K562 (cell line): ENCODE results near the gene ABCF2. TPM values are rescaled to one million over a fixed set of nuclear protein-coding genes. Genes with fewer than 3 reads are reported as not detected.
A peak's percentile ranks its signal among the peaks of the same experiment; 100 is the strongest.

ENCODE experiments used
- ATAC-seq: fragments of 200-7000 bp; cut with Tn5 transposase; 3 replicates; pipeline ENCODE4 v1.9.1; 2020; ENCODE audit warnings: moderate library complexity
- BruUV-seq: library from RNA; stranded (reverse); fragments of 400-500 nt; replicated peaks from 2 replicates; lab custom pipeline; 2021; lab: Mats Ljungman, UMichigan
- CTCF ChIA-PET: fragments of 300-600 bp; formaldehyde crosslinking; extraction: SDS; loops from one replicate; lab custom pipeline; 2021; ENCODE audit warnings: low intra/inter-chr PET ratio; lab: Yijun Ruan, JAX
- POLR2A ChIA-PET: fragments of 300-600, 350-650 bp; sonication (Branson Sonifier 250); formaldehyde crosslinking; extraction: SDS; loops from one replicate; lab custom pipeline; 2021; ENCODE audit warnings: antibody characterized with exemption, inconsistent platforms; lab: Yijun Ruan, JAX
- DNase-seq, 4 experiments: peaks; one replicate each; pipeline versions ENCODE4 v3.0.0 to v3.0.0-alpha.2; 2011 to 2018; ENCODE audit warnings: low spot score in 3 of 4, mixed read lengths in 3 of 4; ENCODE audit errors: extremely low read depth in 1 of 4
- FAIRE-seq: peaks from 2 replicates; lab custom pipeline; 2011; peaks lifted over from hg19 to GRCh38; lab: Jason Lieb, UNC
- H2AFZ ChIP-seq: 2 replicates; pipeline ENCODE4 v1.6.0; 2011; ENCODE audit warnings: low read depth, low read length, control low read depth, inconsistent platforms
- H3K27ac ChIP-seq: fragments of 200-600 bp; 3 replicates; pipeline ENCODE4 v1.8.0; 2011; ENCODE audit warnings: low read depth, mild to moderate bottlenecking, control low read depth, inconsistent platforms, low read length, moderate library complexity, mixed read lengths; ENCODE audit errors: extremely low read depth
- H3K27me3 ChIP-seq, 2 experiments: fragments of 300-600 bp in 1 of 2; 2 replicates in 1 of 2; 3 replicates in 1 of 2; pipeline versions ENCODE4 v1.6.0 to v1.8.0; 2011; ENCODE audit warnings: inconsistent platforms in 2 of 2, low read length in 2 of 2, mild to moderate bottlenecking in 1 of 2, mixed read lengths in 1 of 2, moderate library complexity in 1 of 2; ENCODE audit not compliant: control insufficient read depth in 2 of 2, insufficient read depth in 2 of 2
- H3K36me3 ChIP-seq: fragments of 300-600 bp; 3 replicates; pipeline ENCODE4 v1.8.0; 2011; ENCODE audit warnings: mild to moderate bottlenecking, low read length, inconsistent platforms; ENCODE audit not compliant: control insufficient read depth, insufficient read depth
- H3K4me1 ChIP-seq, 2 experiments: fragments of 200-600 bp in 1 of 2; replicated peaks in 1 of 2; 2 replicates in 1 of 2; 3 replicates in 1 of 2; pipeline versions ENCODE4 v1.5.1 to v1.8.0; 2011; ENCODE audit warnings: inconsistent platforms in 2 of 2, low read length in 2 of 2, mild to moderate bottlenecking in 1 of 2, mixed read lengths in 1 of 2, moderate library complexity in 1 of 2; ENCODE audit not compliant: control insufficient read depth in 2 of 2, insufficient read depth in 2 of 2
- H3K4me2 ChIP-seq: 2 replicates; pipeline ENCODE4 v1.6.1; 2011; ENCODE audit warnings: low read length, control low read depth, inconsistent platforms, mixed read lengths; ENCODE audit not compliant: insufficient read depth
- H3K4me3 ChIP-seq: fragments of 200-600 bp; sonication (generic), shearing (Covaris generic); 2 replicates; pipeline ENCODE4 v1.5.1; 2016; ENCODE audit warnings: control low read depth, inconsistent platforms
- H3K79me2 ChIP-seq: fragments of 200-600 bp; 3 replicates; pipeline ENCODE4 v1.8.0; 2011; ENCODE audit warnings: low read length, inconsistent platforms; ENCODE audit not compliant: control insufficient read depth, insufficient read depth
- H3K9ac ChIP-seq, 2 experiments: 2 replicates each; pipeline versions ENCODE4 v1.6.0 to v1.6.1; 2011; ENCODE audit warnings: low read depth in 2 of 2, low read length in 2 of 2, control low read depth in 1 of 2, inconsistent platforms in 1 of 2, mild to moderate bottlenecking in 1 of 2, mixed read lengths in 1 of 2; ENCODE audit not compliant: insufficient read depth in 1 of 2
- H3K9me1 ChIP-seq: one replicate; pipeline ENCODE4 v1.6.0; 2011; ENCODE audit warnings: inconsistent platforms, mild to moderate bottlenecking, low read length, moderate library complexity; ENCODE audit not compliant: control insufficient read depth, insufficient read depth
- H3K9me3 ChIP-seq: replicated peaks from 2 replicates; pipeline ENCODE4 v1.5.1; 2011; ENCODE audit warnings: low read depth, low read length, inconsistent platforms; ENCODE audit not compliant: control insufficient read depth, insufficient read depth
- H4K20me1 ChIP-seq: replicated peaks from 2 replicates; pipeline ENCODE4 v1.6.1; 2011; ENCODE audit warnings: low read length, inconsistent platforms, mixed read lengths; ENCODE audit not compliant: control insufficient read depth, insufficient read depth
- BMI1 ChIP-seq: fragments of 150-350 bp; IDR thresholded peaks from 2 replicates; pipeline ENCODE4 v1.6.1; 2014; ENCODE audit warnings: low read length
- CTCF ChIP-seq, 3 experiments: IDR thresholded peaks in 2 of 3; conservative IDR thresholded peaks in 1 of 3; 2 replicates each; pipeline ENCODE4 v1.5.1; 2011 to 2012; ENCODE audit warnings: low read length in 3 of 3, mild to moderate bottlenecking in 3 of 3, control low read depth in 2 of 3, improper control_type of control experiment in 1 of 3, inconsistent platforms in 1 of 3, low read depth in 1 of 3, mixed read lengths in 1 of 3, moderate library complexity in 1 of 3; ENCODE audit not compliant: insufficient read depth in 2 of 3
- EHMT2 ChIP-seq: fragments of 450-650 bp; IDR thresholded peaks from 2 replicates; pipeline ENCODE4 v1.6.1; 2018; ENCODE audit warnings: antibody characterized with exemption
- KLF1 ChIP-seq: fragments of 450-650 bp; IDR thresholded peaks from 2 replicates; pipeline ENCODE4 v1.6.1; 2016; ENCODE audit warnings: missing genetic modification characterization, missing compliant biosample characterization
- MTA2 ChIP-seq: fragments of 450-650 bp; IDR thresholded peaks from 2 replicates; pipeline ENCODE4 v1.6.1; 2016; ENCODE audit warnings: low read depth
- NCOA2 ChIP-seq, 2 experiments: fragments of 450-650 bp; IDR thresholded peaks; 2 replicates each; pipeline ENCODE4 v1.6.1; 2018; ENCODE audit warnings: mild to moderate bottlenecking in 2 of 2, moderate library complexity in 1 of 2; ENCODE audit not compliant: partially characterized antibody in 2 of 2
- NFIC ChIP-seq: fragments of 450-650 bp; IDR thresholded peaks from 2 replicates; pipeline ENCODE4 v1.6.1; 2017; ENCODE audit warnings: mild to moderate bottlenecking, inconsistent platforms
- PKNOX1 ChIP-seq: fragments of 450-650 bp; IDR thresholded peaks from 2 replicates; pipeline ENCODE4 v1.6.1; 2016
- POLR2A ChIP-seq: fragments of 450-650 bp; conservative IDR thresholded peaks from 2 replicates; pipeline ENCODE4 v1.6.1; 2016
- RB1 ChIP-seq: fragments of 450-650 bp; IDR thresholded peaks from 2 replicates; pipeline ENCODE4 v1.6.1; 2017; ENCODE audit warnings: low read depth, mild to moderate bottlenecking
- RBM17 ChIP-seq: fragments of 200-400 bp; formaldehyde crosslinking; IDR thresholded peaks from 2 replicates; pipeline ENCODE4 v1.6.1; 2017; ENCODE audit warnings: low read depth, mild to moderate bottlenecking, low read length, borderline replicate concordance
- RCOR1 ChIP-seq, 2 experiments: IDR thresholded peaks; 2 replicates each; pipeline ENCODE4 v1.6.1; 2012; ENCODE audit warnings: low read depth in 2 of 2, low read length in 2 of 2, borderline replicate concordance in 1 of 2, improper control_type of control experiment in 1 of 2
- SMC3 ChIP-seq: conservative IDR thresholded peaks from 2 replicates; pipeline ENCODE4 v1.6.1; 2011; ENCODE audit warnings: low read depth, low read length, improper control_type of control experiment; ENCODE audit not compliant: insufficient read depth
- SNAPC5 ChIP-seq: fragments of 250-450 bp; sonication (Bioruptor Pico); IDR thresholded peaks from 2 replicates; pipeline ENCODE4 v1.8.0; 2021; ENCODE audit warnings: moderate library complexity, mild to moderate bottlenecking, inconsistent platforms
- STAG1 ChIP-seq: sonication (generic); formaldehyde crosslinking; IDR thresholded peaks from 2 replicates; pipeline ENCODE4 v1.5.0; 2020; ENCODE audit warnings: missing genetic modification reagents, borderline replicate concordance
- TAF9B ChIP-seq: fragments of 450-650 bp; IDR thresholded peaks from 2 replicates; pipeline ENCODE4 v1.6.1; 2018; ENCODE audit warnings: mild to moderate bottlenecking; ENCODE audit not compliant: partially characterized antibody
- ZFP36 ChIP-seq: fragments of 150-350 bp; IDR thresholded peaks from 2 replicates; pipeline ENCODE4 v1.6.1; 2018; ENCODE audit warnings: low read length, low read depth; ENCODE audit not compliant: partially characterized antibody
- ZFX ChIP-seq: sonication (generic); formaldehyde crosslinking; IDR thresholded peaks from 2 replicates; pipeline ENCODE4 v1.8.0; 2022; ENCODE audit warnings: mild to moderate bottlenecking, missing genetic modification reagents, moderate library complexity
- ZKSCAN8 ChIP-seq: fragments of 200-800 bp; sonication (Bioruptor generic); IDR thresholded peaks from 2 replicates; pipeline ENCODE4 v1.6.1; 2016; ENCODE audit warnings: missing genetic modification characterization, missing compliant biosample characterization
- ZNF717 ChIP-seq: fragments of 250-450 bp; sonication (Bioruptor Pico); IDR thresholded peaks from 2 replicates; pipeline ENCODE4 v1.5.0; 2021
- ZNF77 ChIP-seq: fragments of 250-450 bp; sonication (Bioruptor Pico); IDR thresholded peaks from 2 replicates; pipeline ENCODE4 v1.5.0; 2020
- WGBS: fragments of 100-300 bp; shearing (Covaris generic); methylation state at CpG from one replicate; pipeline ENCODE4 v1.1.6; 2016; ENCODE audit warnings: low coverage, mixed read lengths; ENCODE audit not compliant: insufficient coverage; ENCODE audit errors: missing lambda C conversion rate; 5-methylcytosine and 5-hydroxymethylcytosine counted together
- in situ Hi-C: fragments of 300-500 bp; cut with MboI; formaldehyde crosslinking; loops from 4 replicates; pipeline ENCODE4 v1.15.0; 2018; ENCODE audit warnings: inconsistent platforms, mixed read lengths
- intact Hi-C: fragments of 100-400 bp; cut with micrococcal nuclease; formaldehyde crosslinking; loops from 2 replicates; pipeline ENCODE4 v1.14.2; 2022
- polyA plus RNA-seq, 8 experiments: library from polyadenylated mRNA; depleted of rRNA in 4 of 8; stranded (reverse) in 5 of 8; unstranded in 3 of 8; fragments of >200 nt; fragmentation: Nextera tagmentation in 2 of 8; fragmentation: Illumina TruSeq in 1 of 8; extraction: Ambion mirVana in 2 of 8; extraction: Trizol in 1 of 8; gene quantifications; 2 replicates each; pipeline versions ENCODE4 v1.2.1 to v1.2.3, GENCODE V29; 2011 to 2014; ENCODE audit warnings: inconsistent platforms in 1 of 8, missing spikeins in 1 of 8
- total RNA-seq, 7 experiments: library from RNA; depleted of rRNA in 6 of 7; stranded (reverse); fragments of >200 nt in 6 of 7; fragmentation: Illumina TruSeq in 2 of 7; extraction: Trizol in 2 of 7; gene quantifications; 2 replicates each; pipeline versions ENCODE4 v1.2.1 to v1.2.3, GENCODE V29; 2011 to 2021; ENCODE audit warnings: low replicate concordance in 1 of 7

Gene ABCF2
- total and polyA plus RNA-seq, 9 of the 15 experiments (the other 6 are each of a cell fraction or from before 2014, with no cell fraction given) = 62.1 to 224 (median 113) TPM

- peaks cover 16 to 88% of the 10 kb centered on the region in 2 experiments; a peak in 4 of 5 replicates for H3K27me3 ChIP-seq
- H3K4me2 ChIP-seq = no peak overlapping the region
- no peak for DNase-seq
- peaks cover 17% of the 10 kb centered on the region for H4K20me1 ChIP-seq
- BruUV-seq = no TSS peak
- no peaks in the 10 kb centered on the region for H3K9me3 ChIP-seq
- peak; percentile 70 for FAIRE-seq
- H2AFZ ChIP-seq = no peak overlapping the region
- H3K9ac ChIP-seq = peak overlapping the region in 1 of 2 experiments; percentile 58; a peak in 1 of 4 replicates
- ChIA-PET POLR2A (interaction anchor here (1.5 kb wide), 1 partner anchor 36 kb away, joined by 4 read pairs; no protein-coding TSS in a partner anchor), CTCF (no interaction called here)
- ATAC-seq = no peak
- peaks cover 6% of the 10 kb centered on the region for H3K9me1 ChIP-seq
- H3K27ac ChIP-seq = no peak overlapping the region
- intact Hi-C loops = loop anchor here (2.0 kb wide), 1 partner anchor 30 kb away; no protein-coding TSS in a partner anchor
- in situ Hi-C loops = no loop called here
- H3K79me2 ChIP-seq = no peaks in the 10 kb centered on the region
- no peaks in the 10 kb centered on the region for H3K36me3 ChIP-seq
- WGBS = 19% methylated on average over 10 of the region's 10 CpGs
- no peak overlapping the region for H3K4me3 ChIP-seq
- H3K4me1 ChIP-seq = peaks cover 11 to 39% of the 10 kb centered on the region in 2 experiments; a peak in 4 of 5 replicates
- TF ChIP-seq POLR2A = no peak
- no peak for TF ChIP-seq RCOR1 (IDR thresholded peaks at IDR 0.05; ENCODE audit: borderline replicate concordance in 1 of 2, low read depth in 2 of 2, low read length in 2 of 2)
- no peak for TF ChIP-seq ZFP36
- TF ChIP-seq BMI1 = no peak
- TF ChIP-seq SNAPC5 (CRISPR knock-in tag) = no peak
- no peak for TF ChIP-seq TAF9B
- TF ChIP-seq ZNF717 = no peak
- TF ChIP-seq RBM17 = no peak
- 0 out of 2 replicates have a peak, but pooled peaks have one; percentile 3 for TF ChIP-seq SMC3
- no peak for TF ChIP-seq ZNF77 (CRISPR knock-in tag)
- no peak for TF ChIP-seq KLF1
- TF ChIP-seq RB1 = no peak
- no peak for TF ChIP-seq MTA2
- TF ChIP-seq EHMT2 = no peak
- no peak for TF ChIP-seq NCOA2 (IDR thresholded peaks at IDR 0.05; ENCODE audit: partially characterized antibody in 2 of 2)
- TF ChIP-seq ZKSCAN8 (CRISPR knock-in tag) = no peak
- TF ChIP-seq STAG1 (CRISPR knock-in tag) = no peak
- TF ChIP-seq PKNOX1 = no peak
- no peak for TF ChIP-seq ZFX
- 0 out of 2 replicates have a peak, but pooled peaks have one; percentile 7 for TF ChIP-seq NFIC
- TF ChIP-seq CTCF (IDR thresholded peaks at IDR 0.05 in 2 of 3, conservative IDR thresholded peaks at IDR 0.05 in 1 of 3; ENCODE audit: insufficient read depth in 2 of 3, low read depth in 1 of 3, low read length in 3 of 3) = peak in 2 of 3 experiments; percentile 18 to 37; a peak in 2 of 6 replicates
These were observed 45.4 kb upstream of the ABCF2 start for GRCh38 chr7:151272405-151272804.
